ENCODE data around the gene UBQLNL.

DNA sequence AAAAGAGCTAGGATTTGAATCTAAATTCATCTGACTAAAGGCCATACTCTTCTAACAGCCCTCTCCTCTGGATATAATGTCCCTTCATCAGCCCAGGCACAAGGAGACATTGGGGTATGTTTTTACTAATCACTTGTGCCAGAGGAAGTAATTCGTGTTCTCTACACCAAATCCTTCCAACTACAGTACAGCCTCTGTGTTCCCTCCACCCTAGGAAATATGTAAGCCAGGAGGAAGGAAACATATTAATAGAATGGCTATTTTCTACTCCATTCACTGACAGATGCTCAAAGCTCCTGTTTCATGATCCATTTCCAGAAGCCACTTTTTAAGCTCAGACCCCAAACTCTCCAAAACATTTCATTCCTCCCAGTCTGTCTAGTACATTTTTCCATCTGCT lies 12.0 kb upstream of the UBQLNL start:
- TF ChIP-seq, protein P1, sequence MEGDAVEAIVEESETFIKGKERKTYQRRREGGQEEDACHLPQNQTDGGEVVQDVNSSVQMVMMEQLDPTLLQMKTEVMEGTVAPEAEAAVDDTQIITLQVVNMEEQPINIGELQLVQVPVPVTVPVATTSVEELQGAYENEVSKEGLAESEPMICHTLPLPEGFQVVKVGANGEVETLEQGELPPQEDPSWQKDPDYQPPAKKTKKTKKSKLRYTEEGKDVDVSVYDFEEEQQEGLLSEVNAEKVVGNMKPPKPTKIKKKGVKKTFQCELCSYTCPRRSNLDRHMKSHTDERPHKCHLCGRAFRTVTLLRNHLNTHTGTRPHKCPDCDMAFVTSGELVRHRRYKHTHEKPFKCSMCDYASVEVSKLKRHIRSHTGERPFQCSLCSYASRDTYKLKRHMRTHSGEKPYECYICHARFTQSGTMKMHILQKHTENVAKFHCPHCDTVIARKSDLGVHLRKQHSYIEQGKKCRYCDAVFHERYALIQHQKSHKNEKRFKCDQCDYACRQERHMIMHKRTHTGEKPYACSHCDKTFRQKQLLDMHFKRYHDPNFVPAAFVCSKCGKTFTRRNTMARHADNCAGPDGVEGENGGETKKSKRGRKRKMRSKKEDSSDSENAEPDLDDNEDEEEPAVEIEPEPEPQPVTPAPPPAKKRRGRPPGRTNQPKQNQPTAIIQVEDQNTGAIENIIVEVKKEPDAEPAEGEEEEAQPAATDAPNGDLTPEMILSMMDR (IDR thresholded peaks at IDR 0.05) = no peak
- TF ChIP-seq POLR2A (IDR thresholded peaks at IDR 0.05) = no peak
